Testis (tissue), 2 donors: ENCODE measurements around the gene TEX11.
"Not testable (repeated sequence)": the region's sequence is repeated elsewhere in the genome, so short reads cannot be mapped to it uniquely, and the experiment has no call there.

Experiments used
- POLR2A ChIP-seq: fragments of 450-650 bp; IDR thresholded peaks from one replicate; pipeline ENCODE4 v1.6.1; 2017; ENCODE audit warnings: antibody characterized with exemption, mild to moderate bottlenecking, moderate library complexity
- TF ChIP-seq, protein P1 (sequence below), 3 experiments: fragments of 450-650 bp in 2 of 3; fragments of 200-600 bp in 1 of 3; sonication (generic) in 1 of 3; IDR thresholded peaks; one replicate each; pipeline ENCODE4 v1.5.1; 2016 to 2019; ENCODE audit warnings: antibody characterized with exemption in 3 of 3, mild to moderate bottlenecking in 2 of 3, moderate library complexity in 1 of 3

DNA sequence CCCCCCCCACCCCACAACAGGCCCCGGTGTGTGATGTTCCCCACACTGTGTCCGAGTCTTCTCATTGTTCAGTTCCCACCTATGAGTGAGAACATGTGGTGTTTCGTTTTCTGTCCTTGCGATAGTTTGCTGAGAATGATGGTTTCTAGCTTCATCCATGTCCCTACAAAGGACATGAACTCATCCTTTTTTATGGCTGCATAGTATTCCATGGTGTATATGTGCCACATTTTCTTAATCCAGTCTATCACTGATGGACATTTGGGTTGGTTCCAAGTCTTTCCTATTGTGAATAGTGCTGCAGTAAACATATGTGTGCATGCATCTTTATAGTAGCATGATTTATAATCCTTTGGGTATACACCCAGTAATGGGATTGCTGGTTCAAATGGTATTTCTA is 393.2 kb downstream of the TEX11 start:
- TF ChIP-seq, protein P1, sequence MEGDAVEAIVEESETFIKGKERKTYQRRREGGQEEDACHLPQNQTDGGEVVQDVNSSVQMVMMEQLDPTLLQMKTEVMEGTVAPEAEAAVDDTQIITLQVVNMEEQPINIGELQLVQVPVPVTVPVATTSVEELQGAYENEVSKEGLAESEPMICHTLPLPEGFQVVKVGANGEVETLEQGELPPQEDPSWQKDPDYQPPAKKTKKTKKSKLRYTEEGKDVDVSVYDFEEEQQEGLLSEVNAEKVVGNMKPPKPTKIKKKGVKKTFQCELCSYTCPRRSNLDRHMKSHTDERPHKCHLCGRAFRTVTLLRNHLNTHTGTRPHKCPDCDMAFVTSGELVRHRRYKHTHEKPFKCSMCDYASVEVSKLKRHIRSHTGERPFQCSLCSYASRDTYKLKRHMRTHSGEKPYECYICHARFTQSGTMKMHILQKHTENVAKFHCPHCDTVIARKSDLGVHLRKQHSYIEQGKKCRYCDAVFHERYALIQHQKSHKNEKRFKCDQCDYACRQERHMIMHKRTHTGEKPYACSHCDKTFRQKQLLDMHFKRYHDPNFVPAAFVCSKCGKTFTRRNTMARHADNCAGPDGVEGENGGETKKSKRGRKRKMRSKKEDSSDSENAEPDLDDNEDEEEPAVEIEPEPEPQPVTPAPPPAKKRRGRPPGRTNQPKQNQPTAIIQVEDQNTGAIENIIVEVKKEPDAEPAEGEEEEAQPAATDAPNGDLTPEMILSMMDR (IDR thresholded peaks at IDR 0.05), result not testable (repeated sequence)
- not testable (repeated sequence) for TF ChIP-seq POLR2A
